Small intestine (tissue), 7 donors: ENCODE measurements around the gene CAMKK2. TPM values are rescaled to one million over a fixed set of nuclear protein-coding genes. Genes with fewer than 3 reads are reported as not detected.
"Not testable (repeated sequence)": the region's sequence is repeated elsewhere in the genome, so short reads cannot be mapped to it uniquely, and the experiment has no call there.

Experiments used
- DNase-seq, 2 donors: peaks; one replicate each; pipeline versions ENCODE4 v3.0.0 to v3.0.0-alpha.2; 2013
- FAIRE-seq: peaks from 2 replicates; lab custom pipeline; 2012; peaks lifted over from hg19 to GRCh38; lab: Jason Lieb, UNC
- H3K27ac ChIP-seq, 3 donors: one replicate each; pipeline ENCODE4 v1.5.1; 2013; ENCODE audit warnings: low read length in 2 of 3, mild to moderate bottlenecking in 2 of 3, control low read depth in 1 of 3, inconsistent platforms in 1 of 3, low read depth in 1 of 3, moderate library complexity in 1 of 3
- H3K27me3 ChIP-seq, 3 donors: one replicate each; pipeline ENCODE4 v1.6.1; 2013; ENCODE audit warnings: low read length in 3 of 3, inconsistent platforms in 1 of 3; ENCODE audit not compliant: control insufficient read depth in 3 of 3, insufficient read depth in 3 of 3
- H3K36me3 ChIP-seq, 3 donors: one replicate each; pipeline ENCODE4 v1.6.1; 2013; ENCODE audit warnings: low read length in 3 of 3, inconsistent platforms in 1 of 3, low read depth in 1 of 3, mild to moderate bottlenecking in 1 of 3, moderate library complexity in 1 of 3; ENCODE audit not compliant: control insufficient read depth in 3 of 3, insufficient read depth in 2 of 3
- H3K4me1 ChIP-seq, 3 donors: one replicate each; pipeline ENCODE4 v1.6.1; 2013; ENCODE audit warnings: low read length in 2 of 3, inconsistent platforms in 1 of 3, low read depth in 1 of 3, mild to moderate bottlenecking in 1 of 3, moderate library complexity in 1 of 3; ENCODE audit not compliant: control insufficient read depth in 3 of 3, insufficient read depth in 2 of 3
- H3K4me3 ChIP-seq, 3 donors: one replicate each; pipeline ENCODE4 v1.5.1; 2013; ENCODE audit warnings: low read length in 3 of 3, control low read depth in 1 of 3, inconsistent platforms in 1 of 3, low read depth in 1 of 3, mild to moderate bottlenecking in 1 of 3, moderate library complexity in 1 of 3
- H3K9me3 ChIP-seq, 2 donors: one replicate each; pipeline ENCODE4 v1.6.1; 2013; ENCODE audit warnings: low read depth in 1 of 2, low read length in 1 of 2; ENCODE audit not compliant: control insufficient read depth in 2 of 2, insufficient read depth in 1 of 2
- WGBS, 3 donors: extraction: QIAGEN DNeasy Blood & Tissue Kit; methylation state at CpG; one replicate each; pipeline ENCODE4 v1.1.7; 2013; 5-methylcytosine and 5-hydroxymethylcytosine counted together
- polyA plus RNA-seq, 4 donors: library from polyadenylated mRNA; stranded (reverse) in 3 of 4; unstranded in 1 of 4; fragments of 200-250 nt in 3 of 4; fragments of 120-200 nt in 1 of 4; gene quantifications; one replicate each; pipeline versions ENCODE4 v1.2.1 to v1.2.3, GENCODE V29; 2013
- donor health status: healthy with polysubstance abuse.
- donor health status: control.
- donor health status: control.
- donor health status: Bipolar disorder and iron deficiency.
- donor health status: healthy.

CAMKK2 gene
- polyA plus RNA-seq, 4 donors, result 25.4 to 46.5 (median 39.5) TPM

DNA sequence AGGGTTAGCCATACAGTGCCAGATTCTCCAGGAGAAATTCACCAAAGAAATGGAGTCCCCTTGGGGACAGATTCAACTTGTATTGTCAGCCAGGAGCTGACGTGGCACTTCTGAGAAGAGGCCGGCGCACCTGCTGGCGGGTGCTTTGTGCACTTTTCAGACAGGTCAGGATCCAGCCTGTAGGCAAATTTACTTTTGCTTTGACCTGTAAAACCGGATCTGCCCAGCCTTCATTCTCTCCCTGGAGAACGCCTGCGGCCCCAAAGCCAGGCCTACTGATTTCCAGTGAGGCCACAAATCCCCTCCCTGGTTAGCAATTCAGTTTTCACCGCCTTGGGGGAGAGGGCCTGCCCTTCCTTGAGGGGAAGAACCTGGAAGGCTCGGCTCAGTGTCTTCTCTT is 69.2 kb downstream of the CAMKK2 start:
- Histone ChIP-seq H3K4me3 (no peak overlapping the region), H3K4me1 (peaks cover 0 to 35% (median 0%) of the 10 kb centered on the region in 3 donors), H3K27ac (peak overlapping the region; percentile 27 to 94 (median 92)), H3K9me3 (peaks cover 0 to 5% of the 10 kb centered on the region in 2 donors), H3K27me3 (no peaks in the 10 kb centered on the region), H3K36me3 (peaks cover 0 to 86% (median 9%) of the 10 kb centered on the region in 3 donors)
- FAIRE-seq (no peak), DNase-seq (peak; percentile 79 to 94)
- WGBS, 3 donors, result 11 to 54% (median 20%) methylated on average over 9 of the region's 9 CpGs

DNA sequence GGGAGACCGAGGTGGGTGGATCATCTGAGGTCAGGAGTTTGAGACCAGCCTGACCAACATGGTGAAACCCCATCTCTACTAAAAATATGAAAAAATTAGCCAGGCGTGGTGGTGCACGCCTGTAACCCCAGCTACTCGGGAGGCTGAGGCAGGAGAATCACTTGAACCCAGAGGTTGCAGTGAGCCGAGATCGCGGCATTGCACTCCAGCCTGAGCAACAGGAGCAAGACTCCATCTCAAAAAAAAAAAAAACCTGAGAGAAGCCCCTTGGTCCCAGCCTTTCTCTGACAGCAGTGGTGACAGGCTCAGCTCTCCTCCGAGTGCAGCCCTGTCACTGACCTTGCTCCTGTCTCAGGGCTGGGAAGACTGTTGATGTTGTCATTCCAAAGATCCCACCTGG is 69.6 kb downstream of the CAMKK2 start:
- H3K27me3 ChIP-seq, FAIRE-seq, DNase-seq, H3K4me3 ChIP-seq, H3K9me3 ChIP-seq: not testable (repeated sequence)
- Histone ChIP-seq H3K4me1 (peaks cover 0 to 35% (median 0%) of the 10 kb centered on the region in 3 donors), H3K27ac (peak overlapping the region; percentile 27 to 94 (median 92)), H3K36me3 (peaks cover 1 to 86% (median 9%) of the 10 kb centered on the region in 3 donors)
- 87 to 90% (median 90%) methylated on average over 8 of the region's 8 CpGs for WGBS, 3 donors

DNA sequence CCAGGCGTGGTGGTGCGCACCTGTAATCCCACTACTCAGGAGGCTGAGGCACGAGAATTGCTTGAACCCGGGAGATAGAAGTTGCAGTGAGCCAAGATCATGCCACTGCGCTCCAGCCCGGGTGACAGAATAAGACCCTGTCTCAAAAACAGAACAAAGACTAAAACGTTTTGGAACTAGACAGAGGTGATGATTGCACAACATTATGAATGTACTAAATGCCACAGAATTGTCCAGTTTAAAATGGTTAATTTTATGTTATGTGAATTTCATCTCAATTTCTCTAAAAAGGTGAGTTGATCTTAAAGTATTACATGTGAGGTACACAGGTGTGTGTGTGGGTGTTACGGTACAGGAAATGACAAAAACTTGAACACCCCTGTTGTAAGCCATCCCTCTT is 70.1 kb downstream of the CAMKK2 start:
- H3K36me3 ChIP-seq, result peaks cover 4 to 87% (median 12%) of the 10 kb centered on the region in 3 donors
- DNase-seq (no peak), FAIRE-seq (no peak)
- peaks cover 0 to 5% of the 10 kb centered on the region in 2 donors for H3K9me3 ChIP-seq
- no peak overlapping the region for H3K4me3 ChIP-seq
- H3K4me1 ChIP-seq, result peaks cover 0 to 35% (median 0%) of the 10 kb centered on the region in 3 donors
- H3K27ac ChIP-seq, result peak overlapping the region in 2 of 3 donors; percentile 92 to 94
- WGBS, 3 donors, result 84 to 88% (median 86%) methylated on average over 8 of the region's 8 CpGs
- H3K27me3 ChIP-seq, result no peaks in the 10 kb centered on the region

DNA sequence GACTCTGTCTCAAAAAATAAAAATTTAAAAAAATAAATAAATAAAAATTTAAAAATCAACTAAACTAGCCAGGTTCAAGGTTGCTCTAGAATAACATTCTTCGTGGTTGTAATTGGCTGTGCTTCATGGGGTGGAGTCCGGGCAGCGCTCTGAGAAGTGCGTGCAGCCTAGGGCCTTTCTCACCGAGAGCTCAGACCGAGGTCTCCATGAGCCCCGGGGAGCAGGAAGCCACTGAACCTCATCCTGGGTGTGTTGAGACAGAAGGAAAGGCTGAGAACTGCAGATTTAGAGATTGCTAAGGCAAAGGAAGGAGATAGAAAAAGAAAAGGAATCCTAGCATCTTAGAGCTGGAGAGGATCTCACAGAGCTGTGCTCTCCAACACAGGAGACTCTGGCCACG is 71.9 kb downstream of the CAMKK2 start:
- Histone ChIP-seq H3K27ac (peak overlapping the region in 1 of 3 donors; percentile 11), H3K9me3 (peaks cover 0 to 5% of the 10 kb centered on the region in 2 donors), H3K4me1 (peaks cover 0 to 25% (median 0%) of the 10 kb centered on the region in 3 donors), H3K4me3 (no peak overlapping the region), H3K27me3 (no peaks in the 10 kb centered on the region), H3K36me3 (peaks cover 4 to 84% (median 15%) of the 10 kb centered on the region in 3 donors)
- 63 to 82% (median 68%) methylated on average over 8 of the region's 8 CpGs for WGBS, 3 donors
- FAIRE-seq (no peak), DNase-seq (peak in 1 of 2 donors; percentile 36)

DNA sequence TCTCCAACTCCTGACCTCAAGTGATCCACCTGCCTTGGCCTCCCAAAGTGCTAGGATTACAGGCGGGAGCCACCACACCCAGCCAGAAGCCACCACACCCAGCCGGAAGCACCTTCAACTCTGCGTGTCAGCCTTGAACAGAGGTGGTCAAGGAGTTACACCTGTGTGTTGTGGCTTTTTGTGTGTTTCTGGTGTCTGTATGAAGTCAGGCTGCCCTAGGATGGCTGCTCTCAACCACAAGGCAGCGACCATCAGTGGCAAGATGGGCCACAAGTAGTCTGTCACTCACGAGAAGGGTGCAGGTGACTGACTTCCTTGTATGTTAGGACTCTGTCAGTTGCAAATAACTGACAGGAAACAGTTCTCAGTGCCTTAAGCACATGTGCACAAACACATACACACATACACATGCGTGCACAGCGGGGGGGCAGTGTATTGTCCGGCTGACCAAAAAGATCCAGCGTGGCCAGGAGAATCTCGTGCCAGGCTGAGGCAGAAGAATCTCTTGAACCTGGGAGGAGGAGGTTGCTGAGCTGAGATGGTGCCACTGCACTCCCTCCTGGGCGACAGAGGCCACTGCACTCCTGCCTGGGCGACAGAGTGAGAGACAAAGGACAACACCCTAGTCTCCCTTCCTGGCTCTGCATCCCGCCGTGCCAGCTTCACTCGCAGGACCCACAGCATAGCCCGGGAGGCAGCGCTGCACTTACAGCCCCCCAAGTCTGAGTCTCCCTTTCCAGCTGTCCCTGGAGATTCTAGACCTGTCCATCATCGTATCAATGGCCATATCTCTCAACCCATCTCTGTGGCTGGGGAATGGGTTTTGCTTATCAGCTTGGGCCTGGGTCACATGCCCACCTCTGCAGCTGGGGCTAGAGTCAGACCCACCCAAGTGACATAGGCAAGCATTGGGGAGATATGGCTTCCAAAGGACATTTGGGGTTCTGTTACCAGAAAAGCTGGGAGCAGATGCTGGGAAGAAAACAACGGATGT is 72.9 kb downstream of the CAMKK2 start:
- no peaks in the 10 kb centered on the region for H3K27me3 ChIP-seq
- peaks cover 0 to 21% (median 0%) of the 10 kb centered on the region in 3 donors for H3K4me1 ChIP-seq
- no peaks in the 10 kb centered on the region for H3K9me3 ChIP-seq
- peak in 1 of 2 donors; percentile 74 for DNase-seq
- peak overlapping the region in 2 of 3 donors; percentile 63 to 75 for H3K27ac ChIP-seq
- H3K4me3 ChIP-seq, result no peak overlapping the region
- peaks cover 4 to 82% (median 10%) of the 10 kb centered on the region in 3 donors for H3K36me3 ChIP-seq
- no peak for FAIRE-seq
- WGBS, 3 donors, result 43 to 68% (median 59%) methylated on average over 19 of the region's 19 CpGs

DNA sequence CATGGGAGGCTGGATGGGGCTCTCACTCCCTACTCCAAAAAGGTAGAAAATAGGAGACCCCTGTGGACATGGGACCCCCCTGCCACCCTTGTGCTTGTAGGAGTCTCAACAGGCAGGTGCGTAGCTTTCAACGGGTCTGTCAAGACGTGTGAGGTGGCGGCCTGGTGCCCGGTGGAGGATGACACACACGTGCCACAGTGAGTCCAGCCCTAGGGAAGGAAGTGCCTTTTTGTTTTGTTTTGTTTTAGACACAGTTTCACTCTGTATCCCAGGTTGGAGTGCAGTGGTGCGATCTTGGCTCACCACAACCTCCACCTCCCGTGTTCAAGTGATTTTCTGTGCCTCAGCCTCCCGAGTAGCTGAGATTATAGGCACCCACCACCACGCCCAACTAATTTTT is 73.7 kb downstream of the CAMKK2 start:
- FAIRE-seq (no peak), DNase-seq (no peak)
- peaks cover 4 to 87% (median 8%) of the 10 kb centered on the region in 3 donors for H3K36me3 ChIP-seq
- H3K27me3 ChIP-seq, result no peaks in the 10 kb centered on the region
- no peaks in the 10 kb centered on the region for H3K9me3 ChIP-seq
- peak overlapping the region in 2 of 3 donors; percentile 61 to 63 for H3K27ac ChIP-seq
- WGBS, 3 donors, result 78 to 94% (median 82%) methylated on average over 10 of the region's 10 CpGs
- peaks cover 0 to 23% (median 2%) of the 10 kb centered on the region in 3 donors for H3K4me1 ChIP-seq
- H3K4me3 ChIP-seq, result no peak overlapping the region

DNA sequence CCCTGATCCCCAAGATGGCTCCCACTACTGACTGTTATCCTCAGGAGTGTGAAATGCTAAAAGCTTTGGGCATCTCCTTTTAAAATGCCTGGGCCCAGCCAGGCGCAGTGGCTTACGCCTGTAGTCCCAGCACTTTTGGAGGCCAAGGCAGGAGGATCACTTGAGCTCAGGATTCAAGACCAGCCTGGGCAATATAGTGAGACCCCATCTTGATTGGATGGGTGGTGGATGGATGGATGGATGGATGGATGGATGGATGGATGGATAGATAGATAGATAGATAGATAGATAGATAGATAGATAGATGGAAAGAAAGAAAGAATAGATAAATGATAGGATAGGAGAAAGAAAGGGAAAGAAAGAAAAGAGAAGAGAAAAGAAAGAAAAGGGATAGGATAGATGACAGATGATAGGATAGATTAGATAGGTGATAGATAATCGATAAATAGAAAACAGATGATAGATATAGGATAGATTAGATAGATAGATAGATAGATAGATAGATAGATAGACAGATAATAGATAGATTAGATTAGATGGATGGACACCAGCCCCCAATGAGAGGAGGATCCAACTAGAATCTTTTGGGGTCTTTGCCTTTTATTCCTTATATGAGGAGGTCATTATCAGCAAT is 77.0 kb downstream of the CAMKK2 start:
- FAIRE-seq (no peak), DNase-seq (no peak)
- Histone ChIP-seq H3K9me3 (no peaks in the 10 kb centered on the region), H3K27ac (peak overlapping the region in 1 of 3 donors; percentile 90), H3K4me3 (no peak overlapping the region), H3K4me1 (peaks cover 1 to 42% (median 6%) of the 10 kb centered on the region in 3 donors), H3K27me3 (no peaks in the 10 kb centered on the region), H3K36me3 (peaks cover 4 to 65% (median 6%) of the 10 kb centered on the region in 3 donors)
- 95 to 99% (median 95%) methylated on average over 3 of the region's 3 CpGs for WGBS, 3 donors
